Left ventricle myocardium superior (tissue), 1 donor: Measurements from ENCODE around the gene KRT17. TPM values are rescaled to one million over a fixed set of nuclear protein-coding genes. Genes with fewer than 3 reads are reported as not detected.
A peak's percentile ranks its signal among the peaks of the same experiment; 100 is the strongest.
"Not testable (repeated sequence)": the region's sequence is repeated elsewhere in the genome, so short reads cannot be mapped to it uniquely, and the experiment has no call there.

Source experiments
- ATAC-seq: fragments of 200-7000 bp; cut with Tn5 transposase; one replicate; pipeline ENCODE4 v1.9.1; 2020; ENCODE audit warnings: mild to moderate bottlenecking, moderate library complexity
- DNase-seq: peaks from one replicate; pipeline ENCODE4 v3.0.0-alpha.2; 2020
- intact Hi-C: fragments of 100-400 bp; cut with micrococcal nuclease; formaldehyde crosslinking; loops from one replicate; pipeline ENCODE4 v1.11.0; 2022
- total RNA-seq: library from RNA; stranded (reverse); fragmentation: NEBNext Ultra II Directional; extraction: Animal tissue kit (Norgen Biotek cat#: 25700); gene quantifications from one replicate; pipeline ENCODE4 v1.2.1, GENCODE V29; 2021
- donor health status: DM: no; HTN: yes; CAD: no; lungs with severe emphysema.

The KRT17 gene
- total RNA-seq, 1 donor from 2014 or later: not detected

DNA sequence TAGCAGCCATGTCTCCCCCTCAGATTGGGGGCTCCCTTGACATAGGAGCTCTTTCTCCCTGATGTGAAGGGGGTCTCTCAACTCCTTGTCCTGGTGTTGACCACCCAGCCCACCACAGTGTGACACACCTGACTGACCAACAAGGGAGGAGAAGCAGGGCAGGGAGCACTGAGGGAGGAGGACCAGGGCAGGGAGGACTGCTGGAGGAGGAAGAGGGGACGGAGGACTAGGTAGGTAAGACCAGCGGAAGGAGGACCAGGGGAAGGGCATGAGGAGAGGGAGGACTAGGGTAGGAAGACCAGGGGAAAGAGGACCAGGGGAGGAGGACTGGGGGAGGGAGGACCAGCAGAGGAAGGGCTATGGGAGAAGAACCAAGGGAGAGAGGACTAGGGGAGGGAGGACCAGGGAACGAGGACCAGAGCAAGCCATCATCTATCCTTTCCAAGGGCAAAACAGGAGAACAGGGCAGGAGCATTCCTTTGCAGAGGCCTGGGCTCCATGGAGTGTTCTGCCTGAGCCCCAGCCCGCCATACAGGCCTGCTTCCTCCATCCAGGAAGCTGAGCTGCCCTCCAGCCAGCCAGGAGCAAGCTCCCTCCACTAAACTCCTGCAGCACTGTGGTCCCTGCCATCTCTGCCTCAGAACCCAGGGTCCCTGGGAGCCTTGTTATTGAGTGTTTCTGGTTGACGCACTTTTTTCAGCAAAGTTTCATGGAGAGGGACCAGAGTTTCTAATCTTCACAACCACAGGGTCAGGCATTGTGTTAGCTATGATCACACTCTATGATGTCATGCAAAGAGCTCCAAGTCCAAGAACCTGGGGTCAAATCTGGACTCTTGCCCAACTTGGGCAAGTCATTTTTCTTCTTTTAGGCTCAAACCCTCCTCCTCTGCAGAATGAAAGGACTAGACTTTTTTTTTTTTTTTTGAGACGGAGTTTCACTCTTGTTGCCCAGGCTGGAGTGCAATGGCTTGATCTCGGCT lies 15.4 kb upstream of the KRT17 start:
- intact Hi-C loops: loop anchor here (10.0 kb wide), 1 partner anchor 95 kb away; no protein-coding TSS in a partner anchor
- DNase-seq (no peak), ATAC-seq (no peak)

DNA sequence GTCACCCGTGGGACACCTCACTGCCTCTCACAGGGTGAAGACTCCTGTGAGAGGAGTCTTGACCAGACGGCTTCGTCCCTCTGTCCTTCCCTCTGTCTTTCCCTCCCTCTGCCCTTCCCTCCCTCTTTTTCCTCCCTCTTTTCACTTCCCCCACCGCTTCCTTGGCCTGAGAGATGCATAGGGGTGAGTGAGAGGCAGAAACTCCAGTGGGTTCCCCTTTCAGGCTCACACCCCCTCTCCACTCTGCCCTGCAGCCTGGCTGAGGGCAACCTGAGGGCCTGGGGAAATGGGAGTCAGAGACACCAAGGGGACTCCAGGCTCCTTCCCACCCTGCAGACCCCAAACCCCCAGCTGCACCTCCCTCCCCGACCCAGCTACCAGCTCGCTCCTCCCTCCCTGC lies 14.6 kb upstream of the KRT17 start:
- intact Hi-C loops: no loop called here
- ATAC-seq (no peak), DNase-seq (no peak)

DNA sequence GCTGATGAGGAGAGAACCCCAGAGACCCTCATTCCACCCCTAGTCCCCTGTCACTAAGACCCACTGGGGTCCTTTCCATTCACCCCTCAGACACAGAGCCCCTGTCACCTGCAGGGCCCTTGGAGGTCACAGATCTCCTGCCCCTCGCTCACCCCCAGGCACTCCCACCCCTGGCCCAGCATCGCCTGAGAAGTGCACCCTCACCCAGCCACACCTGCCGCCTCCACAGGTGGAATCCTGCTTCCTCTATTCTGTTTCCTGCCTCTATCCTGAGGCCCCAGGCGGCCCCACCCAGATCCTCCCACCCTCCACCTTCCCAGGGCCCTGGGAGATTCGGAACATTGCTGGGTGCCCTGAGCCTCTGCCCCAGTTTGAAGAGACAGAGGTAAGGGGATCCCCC lies 13.8 kb upstream of the KRT17 start:
- intact Hi-C loops: no loop called here
- no peak for ATAC-seq
- DNase-seq: no peak

- intact Hi-C loops: no loop called here
- ATAC-seq: no peak
- DNase-seq: no peak
These were observed 12.3 kb upstream of the KRT17 start for GRCh38 chr17:41636652-41637051.

GRCh38 chr17:41635121-41636097 lies 11.0 kb upstream of the KRT17 start:
- intact Hi-C loops: no loop called here
- peak; percentile 75 for DNase-seq
- peak; percentile 92 for ATAC-seq

DNA sequence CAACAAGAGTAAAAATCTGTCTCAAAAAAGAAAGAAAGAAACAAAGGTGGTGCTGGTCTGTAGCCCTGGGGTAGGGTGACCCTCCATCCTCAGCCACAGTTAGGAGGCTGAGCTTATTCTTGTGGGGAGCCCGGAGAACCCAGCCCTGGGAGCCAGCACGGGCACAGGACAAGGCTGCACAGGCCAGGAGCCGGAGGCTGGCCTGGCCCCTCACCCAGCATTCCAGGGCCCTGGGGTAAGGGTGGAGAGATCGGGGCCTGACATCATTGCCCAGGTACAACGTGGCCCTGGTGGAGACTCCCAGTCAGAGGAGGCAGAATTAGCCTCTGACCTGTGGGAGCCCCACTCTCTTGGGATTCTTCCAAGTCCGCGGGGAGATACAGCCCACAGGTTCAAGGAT lies 10.3 kb upstream of the KRT17 start:
- ATAC-seq: no peak
- intact Hi-C loops: no loop called here
- no peak for DNase-seq

DNA sequence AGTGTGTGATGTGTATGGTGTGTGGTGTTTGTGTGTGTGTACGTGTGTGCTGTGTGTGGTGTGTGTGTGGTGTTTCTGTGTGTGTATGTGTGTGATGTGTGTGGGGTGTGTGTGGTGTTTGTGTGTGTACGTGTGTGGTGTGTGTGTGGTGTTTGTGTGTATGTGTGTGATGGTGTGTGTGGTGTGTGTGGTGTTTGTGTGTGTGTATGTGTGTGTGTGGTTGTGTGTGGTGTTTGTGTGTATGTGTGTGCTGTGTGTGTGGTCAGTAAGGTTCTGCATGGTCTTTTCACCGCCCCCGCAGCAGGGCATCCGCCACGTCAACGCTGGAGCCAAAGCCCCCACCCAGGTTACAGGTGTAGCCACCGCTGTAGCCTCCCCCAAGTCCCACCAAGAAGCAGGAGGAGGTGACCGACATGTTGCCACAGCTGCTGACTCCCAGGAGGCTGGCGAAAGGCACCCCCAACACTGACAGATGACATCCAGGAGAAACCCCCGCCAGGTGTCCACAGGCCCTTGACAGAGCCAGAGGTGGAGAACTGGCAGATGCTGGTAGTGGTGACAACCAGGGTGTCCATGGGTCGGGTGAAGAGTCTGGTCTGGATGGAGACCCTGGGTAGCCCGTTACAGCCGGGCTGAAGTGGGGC lies 9.3 kb upstream of the KRT17 start:
- DNase-seq (no peak), ATAC-seq (no peak)
- intact Hi-C loops: no loop called here

- DNase-seq: no peak
- no peak for ATAC-seq
- intact Hi-C loops: no loop called here
These were observed 8.2 kb upstream of the KRT17 start for GRCh38 chr17:41632482-41633105.

- no peak for ATAC-seq
- DNase-seq: no peak
- intact Hi-C loops: no loop called here
These were observed 7.5 kb upstream of the KRT17 start for GRCh38 chr17:41631898-41632285.

GRCh38 chr17:41631025-41631897 lies 6.9 kb upstream of the KRT17 start:
- DNase-seq (no peak), ATAC-seq (no peak)
- intact Hi-C loops: no loop called here

DNA sequence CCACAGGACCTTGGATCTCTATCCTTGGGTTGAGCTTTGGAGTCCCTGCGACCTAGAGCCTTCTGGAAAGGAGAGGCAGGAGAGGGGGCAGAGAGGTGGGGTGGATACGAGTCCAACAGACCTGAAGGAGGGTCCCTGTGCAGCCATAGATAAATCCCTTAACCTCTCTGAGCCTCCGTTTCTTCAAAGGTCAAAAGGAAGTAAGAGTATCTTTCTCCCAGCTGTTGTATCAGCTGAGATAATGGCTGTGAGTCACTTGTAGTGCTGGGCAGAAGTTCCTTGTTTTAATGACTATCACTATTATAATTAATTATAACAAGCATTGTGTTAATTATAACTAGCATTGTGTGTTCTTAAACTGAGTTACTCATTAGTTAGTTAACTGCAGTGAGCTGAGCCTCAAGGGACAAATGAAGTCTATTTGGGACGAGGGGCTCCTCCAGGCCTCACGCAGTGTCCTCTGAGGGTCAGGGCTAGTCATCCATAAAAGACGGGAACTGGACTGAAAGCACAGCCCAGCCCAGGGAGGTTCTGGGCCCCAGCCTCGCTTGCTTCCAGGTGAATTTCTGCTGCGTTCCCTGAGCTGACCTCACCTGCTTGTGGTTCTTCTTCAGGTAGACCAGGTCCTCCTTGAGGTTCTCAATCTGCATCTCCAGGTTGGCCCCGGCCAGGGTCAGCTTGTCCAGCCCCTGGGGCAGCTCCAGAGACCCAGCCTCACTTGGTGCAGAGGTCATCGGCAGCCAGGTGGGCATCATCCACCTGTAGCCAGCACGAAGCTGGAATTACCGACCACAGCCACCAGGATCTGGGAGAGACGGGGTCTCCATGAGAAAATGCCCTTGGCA lies 5.7 kb upstream of the KRT17 start:
- ATAC-seq (no peak), DNase-seq (peak; percentile 7)
- intact Hi-C loops: no loop called here

DNA sequence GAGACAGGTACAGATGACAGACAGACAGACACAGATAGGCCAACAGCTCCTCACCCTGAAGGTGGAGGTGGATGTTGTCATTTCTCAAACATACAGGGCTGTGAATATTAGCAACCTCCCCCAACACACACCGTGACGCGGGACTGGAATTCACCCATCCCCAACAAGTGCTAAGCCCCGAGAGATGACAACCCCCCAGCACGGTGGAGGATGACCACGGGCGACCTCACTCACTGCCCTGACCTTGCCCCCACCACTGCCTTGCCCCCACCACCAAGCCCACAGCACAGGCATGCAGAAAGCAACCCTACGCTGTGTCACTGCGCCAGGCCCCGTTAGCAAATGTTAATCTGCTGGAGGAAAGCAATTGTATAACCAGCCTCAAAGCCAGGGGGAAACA lies 4.9 kb upstream of the KRT17 start:
- ATAC-seq (no peak), DNase-seq (no peak)
- intact Hi-C loops: no loop called here

GRCh38 chr17:41628621-41629255 lies 4.4 kb upstream of the KRT17 start:
- intact Hi-C loops, ATAC-seq: not testable (repeated sequence)
- peak; percentile 15 for DNase-seq

- DNase-seq: peak; percentile 11
- intact Hi-C loops, ATAC-seq: not testable (repeated sequence)
These were observed 3.6 kb upstream of the KRT17 start for GRCh38 chr17:41628073-41628370.

DNA sequence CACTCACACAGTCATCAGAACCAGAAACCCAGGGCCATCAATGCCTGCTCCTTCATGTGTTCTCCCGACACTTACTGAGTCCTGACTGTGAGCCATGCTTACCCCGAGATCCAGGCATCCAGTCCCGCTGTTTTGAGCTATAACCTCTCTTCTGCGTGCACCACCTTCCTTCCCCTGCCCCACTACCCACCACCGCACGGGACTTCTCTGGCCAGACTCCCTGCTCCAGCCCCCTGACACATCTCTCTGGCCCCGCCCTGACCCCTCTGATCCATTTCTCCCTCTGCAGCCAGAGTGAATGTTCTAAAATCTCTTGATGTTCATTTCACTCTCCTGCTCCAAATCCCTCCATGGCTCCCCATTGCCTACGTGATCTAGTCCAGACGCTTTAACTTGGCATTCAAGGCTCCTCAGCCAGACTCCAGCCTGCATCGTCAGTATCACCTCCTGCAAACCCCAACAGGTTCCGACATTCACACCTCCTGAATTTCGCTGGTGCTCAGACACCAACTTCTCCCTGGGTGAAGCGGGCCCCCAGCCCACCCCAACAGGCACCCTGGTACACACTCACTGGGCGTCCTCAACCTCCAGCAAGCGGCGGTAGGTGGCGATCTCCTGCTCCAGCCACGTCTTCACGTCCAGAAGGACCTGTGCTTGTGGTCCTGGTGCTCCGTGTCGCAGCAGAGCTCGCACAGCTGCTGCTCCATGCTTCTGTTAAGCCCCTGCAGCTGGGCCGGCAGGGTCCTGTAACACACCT lies 3.1 kb upstream of the KRT17 start:
- ATAC-seq (no peak), DNase-seq (peak; percentile 14)
- intact Hi-C loops: no loop called here

GRCh38 chr17:41626914-41627295 lies 2.5 kb upstream of the KRT17 start:
- ATAC-seq, intact Hi-C loops: not testable (repeated sequence)

More at GRCh38 chr17:41626914-41627295, 2.5 kb upstream of the KRT17 start:
- DNase-seq: not testable (repeated sequence)
